Calu3 (cell line): Measurements from ENCODE around the gene CYP1B1. TPM values are rescaled to one million over a fixed set of nuclear protein-coding genes. Genes with fewer than 3 reads are reported as not detected.

ENCODE experiments used
- BruUV-seq: library from RNA; stranded (reverse); fragments of 400-500 nt; replicated peaks from 2 replicates; lab custom pipeline; 2021; lab: Mats Ljungman, UMichigan
- CTCF ChIA-PET: fragments of 300-600 bp; sonication (Branson Sonifier 250); formaldehyde crosslinking; loops from one replicate; lab custom pipeline; 2022; ENCODE audit warnings: antibody characterized with exemption; lab: Charles Lee
- DNase-seq: peaks from one replicate; pipeline ENCODE4 v3.0.0; 2022
- H3K27ac Mint-ChIP-seq: one replicate; pipeline ENCODE4 v1.8.0; 2022; ENCODE audit warnings: mixed read lengths; ENCODE audit not compliant: unreplicated experiment
- H3K27me3 Mint-ChIP-seq: one replicate; pipeline ENCODE4 v1.8.0; 2022; ENCODE audit warnings: mixed read lengths; ENCODE audit not compliant: unreplicated experiment
- H3K36me3 Mint-ChIP-seq: one replicate; pipeline ENCODE4 v1.8.0; 2022; ENCODE audit warnings: mild to moderate bottlenecking, moderate library complexity, mixed read lengths; ENCODE audit not compliant: insufficient read depth, unreplicated experiment
- H3K4me1 Mint-ChIP-seq: one replicate; pipeline ENCODE4 v1.8.0; 2022; ENCODE audit warnings: mild to moderate bottlenecking, low read depth, mixed read lengths; ENCODE audit not compliant: unreplicated experiment
- H3K4me3 Mint-ChIP-seq: one replicate; pipeline ENCODE4 v1.8.0; 2022; ENCODE audit warnings: mild to moderate bottlenecking, low read depth, moderate library complexity, mixed read lengths; ENCODE audit not compliant: unreplicated experiment
- H3K9me3 Mint-ChIP-seq: one replicate; pipeline ENCODE4 v1.8.0; 2022; ENCODE audit warnings: low read depth, mixed read lengths; ENCODE audit not compliant: unreplicated experiment
- intact Hi-C: fragments of 100-400 bp; cut with micrococcal nuclease; formaldehyde crosslinking; loops from one replicate; pipeline ENCODE4 v1.10.0; 2022; ENCODE audit not compliant: unreplicated experiment
- total RNA-seq: library from RNA; stranded (reverse); gene quantifications from 2 replicates; pipeline ENCODE4 v1.2.3, GENCODE V29; 2022
- TF ChIP-seq, protein P1 (sequence below): fragments of 200-600 bp; IDR thresholded peaks from one replicate; pipeline ENCODE4 v1.8.0; 2022; ENCODE audit warnings: antibody characterized with exemption; ENCODE audit not compliant: unreplicated experiment

CYP1B1 gene
- total RNA-seq, 1 experiment from 2014 or later, result 36.5 TPM

- peaks cover 11% of the 10 kb centered on the region for H3K4me1 Mint-ChIP-seq
- TF ChIP-seq, protein P1, sequence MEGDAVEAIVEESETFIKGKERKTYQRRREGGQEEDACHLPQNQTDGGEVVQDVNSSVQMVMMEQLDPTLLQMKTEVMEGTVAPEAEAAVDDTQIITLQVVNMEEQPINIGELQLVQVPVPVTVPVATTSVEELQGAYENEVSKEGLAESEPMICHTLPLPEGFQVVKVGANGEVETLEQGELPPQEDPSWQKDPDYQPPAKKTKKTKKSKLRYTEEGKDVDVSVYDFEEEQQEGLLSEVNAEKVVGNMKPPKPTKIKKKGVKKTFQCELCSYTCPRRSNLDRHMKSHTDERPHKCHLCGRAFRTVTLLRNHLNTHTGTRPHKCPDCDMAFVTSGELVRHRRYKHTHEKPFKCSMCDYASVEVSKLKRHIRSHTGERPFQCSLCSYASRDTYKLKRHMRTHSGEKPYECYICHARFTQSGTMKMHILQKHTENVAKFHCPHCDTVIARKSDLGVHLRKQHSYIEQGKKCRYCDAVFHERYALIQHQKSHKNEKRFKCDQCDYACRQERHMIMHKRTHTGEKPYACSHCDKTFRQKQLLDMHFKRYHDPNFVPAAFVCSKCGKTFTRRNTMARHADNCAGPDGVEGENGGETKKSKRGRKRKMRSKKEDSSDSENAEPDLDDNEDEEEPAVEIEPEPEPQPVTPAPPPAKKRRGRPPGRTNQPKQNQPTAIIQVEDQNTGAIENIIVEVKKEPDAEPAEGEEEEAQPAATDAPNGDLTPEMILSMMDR, result no peak
- no peaks in the 10 kb centered on the region for H3K27me3 Mint-ChIP-seq
- peak overlapping the region; percentile 40 for H3K4me3 Mint-ChIP-seq
- intact Hi-C loops, result loop anchor here (5.0 kb wide), 1 partner anchor 76 kb away; no protein-coding TSS in a partner anchor
- H3K27ac Mint-ChIP-seq, result no peak overlapping the region
- H3K9me3 Mint-ChIP-seq, result no peaks in the 10 kb centered on the region
- no peak for DNase-seq
- CTCF ChIA-PET, result interaction anchor here (0.7 kb wide), 1 partner anchor 96 kb away, joined by 3 read pairs; no protein-coding TSS in a partner anchor
- BruUV-seq, result no TSS peak
- peaks cover 4% of the 10 kb centered on the region for H3K36me3 Mint-ChIP-seq
These were observed 7.7 kb downstream of the CYP1B1 start for GRCh38 chr2:38068234-38068633.

DNA sequence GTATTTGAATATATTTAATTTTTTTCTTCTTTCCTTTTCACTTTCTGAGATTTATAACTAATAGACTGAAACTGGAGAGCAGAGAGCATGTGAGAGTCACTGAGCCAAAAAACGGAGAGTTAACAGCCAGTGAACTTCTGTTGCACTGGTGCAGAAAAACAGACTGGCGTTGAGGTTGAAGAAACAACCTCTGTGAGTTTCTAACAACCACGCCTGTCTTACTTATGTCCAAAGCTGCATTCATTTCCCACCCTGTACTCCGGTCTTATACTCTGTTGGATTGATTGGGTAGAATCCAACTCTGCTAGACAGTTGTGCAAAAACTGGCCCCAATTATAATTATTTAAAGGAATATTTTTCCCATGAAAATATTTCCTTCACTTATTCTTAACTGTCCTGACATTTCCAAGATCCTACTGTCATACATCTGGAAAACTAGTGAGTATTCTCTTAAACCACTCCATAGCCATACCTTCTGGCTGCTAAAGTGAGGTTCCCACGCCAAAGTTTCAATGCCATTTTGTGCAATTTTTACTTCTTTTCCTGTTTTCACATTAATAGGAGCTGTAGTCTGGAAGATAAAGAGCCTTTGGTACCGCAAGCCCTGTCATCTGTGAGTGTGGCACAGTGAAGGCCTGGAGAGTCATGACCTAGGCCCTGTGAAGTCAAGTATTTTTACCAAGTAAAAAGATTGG is 9.4 kb downstream of the CYP1B1 start:
- Mint-ChIP-seq H3K9me3 (no peaks in the 10 kb centered on the region), H3K27ac (no peak overlapping the region), H3K27me3 (no peaks in the 10 kb centered on the region), H3K36me3 (peaks cover 4% of the 10 kb centered on the region), H3K4me1 (peaks cover 11% of the 10 kb centered on the region), H3K4me3 (no peak overlapping the region)
- BruUV-seq, result no TSS peak
- CTCF ChIA-PET, result no interaction called here
- no peak for DNase-seq
- intact Hi-C loops, result loop anchor here (5.0 kb wide), 1 partner anchor 74 kb away; no protein-coding TSS in a partner anchor
- TF ChIP-seq, protein P1, result no peak

DNA sequence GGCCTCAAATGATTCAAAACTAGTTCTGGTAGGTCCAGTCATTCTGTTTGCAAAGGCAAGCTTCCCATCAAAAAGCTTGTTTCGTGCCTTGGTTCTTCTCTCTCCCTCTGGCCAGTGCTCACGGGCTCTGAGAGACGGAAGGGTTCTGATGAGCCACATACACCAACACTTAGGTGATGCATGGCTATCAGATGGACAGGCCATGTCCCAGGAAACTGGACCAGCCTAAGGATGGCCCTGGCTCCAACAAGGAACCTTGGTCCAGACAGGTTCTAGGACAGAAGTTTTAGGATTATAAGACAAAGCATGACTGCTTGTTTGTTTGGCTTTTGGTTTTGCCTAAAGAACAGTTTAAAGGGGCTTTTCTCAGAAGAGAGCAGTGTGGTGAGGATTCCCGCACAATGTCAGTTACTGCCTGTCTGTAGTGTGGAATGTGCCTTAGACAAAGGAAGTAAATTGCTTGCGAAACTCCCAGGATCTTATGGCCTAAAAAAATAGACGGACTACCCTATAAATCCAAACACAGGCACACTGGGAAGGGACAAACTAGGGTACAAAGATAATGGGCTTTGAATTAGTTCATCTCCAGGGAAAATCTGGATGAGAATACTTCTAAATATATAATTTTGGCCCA is 10.3 kb downstream of the CYP1B1 start:
- no peak overlapping the region for H3K27ac Mint-ChIP-seq
- H3K4me1 Mint-ChIP-seq, result peaks cover 11% of the 10 kb centered on the region
- TF ChIP-seq, protein P1, result no peak

DNA sequence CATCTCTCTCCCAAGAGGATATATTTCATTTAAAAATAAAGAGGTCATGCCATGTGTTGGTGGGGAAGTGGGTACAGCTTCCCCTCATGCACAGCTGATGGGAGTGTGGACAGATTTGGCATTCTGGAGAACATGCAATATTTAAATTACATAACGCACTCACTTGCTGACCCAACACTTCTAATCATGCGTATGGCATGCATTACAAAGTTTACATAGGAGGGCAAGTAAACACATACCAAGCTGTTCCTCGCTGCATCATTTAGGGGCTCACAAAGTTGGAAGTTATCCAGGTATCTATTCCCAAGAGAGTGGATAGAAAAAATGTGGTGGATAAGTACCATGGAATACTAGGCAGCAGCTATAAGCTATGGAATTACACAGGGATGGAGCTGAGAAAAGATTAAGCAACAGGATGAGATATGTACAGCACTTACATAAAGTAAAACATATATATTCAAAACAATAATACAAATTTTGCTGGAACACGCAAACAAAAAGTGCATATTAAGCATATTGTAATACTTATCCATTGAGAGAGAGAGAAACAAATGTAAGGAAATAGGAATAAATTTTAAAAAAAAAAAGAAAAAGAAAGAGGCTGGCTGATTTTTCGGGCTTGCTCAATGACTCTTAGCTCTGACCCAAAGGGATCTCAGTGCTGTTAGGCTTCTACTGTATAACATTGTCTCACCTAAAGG is 11.0 kb downstream of the CYP1B1 start:
- H3K27ac Mint-ChIP-seq, result no peak overlapping the region
- intact Hi-C loops, result loop anchor here (5.0 kb wide), 1 partner anchor 73 kb away; no protein-coding TSS in a partner anchor
- H3K4me3 Mint-ChIP-seq, result no peak overlapping the region
- no peak for DNase-seq
- no TSS peak for BruUV-seq
- peaks cover 4% of the 10 kb centered on the region for H3K36me3 Mint-ChIP-seq
- H3K9me3 Mint-ChIP-seq, result no peaks in the 10 kb centered on the region
- TF ChIP-seq, protein P1, result no peak
- no peaks in the 10 kb centered on the region for H3K27me3 Mint-ChIP-seq
- H3K4me1 Mint-ChIP-seq, result peaks cover 11% of the 10 kb centered on the region
- CTCF ChIA-PET, result no interaction called here

More for the DNA sequence above, 10.3 kb downstream of the CYP1B1 start:
- intact Hi-C loops, result loop anchor here (5.0 kb wide), 1 partner anchor 73 kb away; no protein-coding TSS in a partner anchor
- Mint-ChIP-seq H3K27me3 (no peaks in the 10 kb centered on the region), H3K36me3 (peaks cover 4% of the 10 kb centered on the region), H3K9me3 (no peaks in the 10 kb centered on the region), H3K4me3 (no peak overlapping the region)
- CTCF ChIA-PET, result no interaction called here
- no TSS peak for BruUV-seq
- DNase-seq, result no peak
